ENCODE data around the gene MIDN.

GRCh38 chr19:1217366-1217765 lies 31.0 kb upstream of the MIDN start:
- TF ChIP-seq, protein P1, sequence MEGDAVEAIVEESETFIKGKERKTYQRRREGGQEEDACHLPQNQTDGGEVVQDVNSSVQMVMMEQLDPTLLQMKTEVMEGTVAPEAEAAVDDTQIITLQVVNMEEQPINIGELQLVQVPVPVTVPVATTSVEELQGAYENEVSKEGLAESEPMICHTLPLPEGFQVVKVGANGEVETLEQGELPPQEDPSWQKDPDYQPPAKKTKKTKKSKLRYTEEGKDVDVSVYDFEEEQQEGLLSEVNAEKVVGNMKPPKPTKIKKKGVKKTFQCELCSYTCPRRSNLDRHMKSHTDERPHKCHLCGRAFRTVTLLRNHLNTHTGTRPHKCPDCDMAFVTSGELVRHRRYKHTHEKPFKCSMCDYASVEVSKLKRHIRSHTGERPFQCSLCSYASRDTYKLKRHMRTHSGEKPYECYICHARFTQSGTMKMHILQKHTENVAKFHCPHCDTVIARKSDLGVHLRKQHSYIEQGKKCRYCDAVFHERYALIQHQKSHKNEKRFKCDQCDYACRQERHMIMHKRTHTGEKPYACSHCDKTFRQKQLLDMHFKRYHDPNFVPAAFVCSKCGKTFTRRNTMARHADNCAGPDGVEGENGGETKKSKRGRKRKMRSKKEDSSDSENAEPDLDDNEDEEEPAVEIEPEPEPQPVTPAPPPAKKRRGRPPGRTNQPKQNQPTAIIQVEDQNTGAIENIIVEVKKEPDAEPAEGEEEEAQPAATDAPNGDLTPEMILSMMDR (conservative IDR thresholded peaks at IDR 0.05 in 1 of 2, IDR thresholded peaks at IDR 0.05 in 1 of 2; ENCODE audit: extremely low read depth in 1 of 2, insufficient read depth in 1 of 2, low read depth in 1 of 2, low read length in 2 of 2) = no peak
- TF ChIP-seq EZH2 (IDR thresholded peaks at IDR 0.05; ENCODE audit: borderline replicate concordance, low read length) = no peak

Data from mammary epithelial cell (primary cell).